ENCODE measurements around the gene CDH13.

Gene CDH13

DNA sequence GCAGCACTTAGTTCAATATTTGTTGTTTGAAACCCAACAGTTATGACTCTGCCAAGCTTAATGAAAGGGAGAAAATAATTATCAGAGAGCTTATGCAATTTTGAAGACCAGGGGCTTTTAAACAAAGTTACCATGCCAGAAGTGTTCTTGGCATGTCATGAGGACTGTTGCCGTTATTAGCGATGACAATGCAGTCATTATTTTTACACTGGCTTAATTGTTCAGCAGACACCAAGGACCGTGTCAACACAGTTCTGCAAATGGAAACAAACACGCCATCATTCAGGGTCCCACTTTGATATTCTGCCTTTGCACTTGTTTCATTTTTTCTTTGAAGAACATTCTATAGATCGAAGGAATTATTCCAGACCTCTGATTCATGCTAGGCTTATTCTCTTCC, 518.5 kb downstream of the CDH13 start:
- TF ChIP-seq, protein P1, sequence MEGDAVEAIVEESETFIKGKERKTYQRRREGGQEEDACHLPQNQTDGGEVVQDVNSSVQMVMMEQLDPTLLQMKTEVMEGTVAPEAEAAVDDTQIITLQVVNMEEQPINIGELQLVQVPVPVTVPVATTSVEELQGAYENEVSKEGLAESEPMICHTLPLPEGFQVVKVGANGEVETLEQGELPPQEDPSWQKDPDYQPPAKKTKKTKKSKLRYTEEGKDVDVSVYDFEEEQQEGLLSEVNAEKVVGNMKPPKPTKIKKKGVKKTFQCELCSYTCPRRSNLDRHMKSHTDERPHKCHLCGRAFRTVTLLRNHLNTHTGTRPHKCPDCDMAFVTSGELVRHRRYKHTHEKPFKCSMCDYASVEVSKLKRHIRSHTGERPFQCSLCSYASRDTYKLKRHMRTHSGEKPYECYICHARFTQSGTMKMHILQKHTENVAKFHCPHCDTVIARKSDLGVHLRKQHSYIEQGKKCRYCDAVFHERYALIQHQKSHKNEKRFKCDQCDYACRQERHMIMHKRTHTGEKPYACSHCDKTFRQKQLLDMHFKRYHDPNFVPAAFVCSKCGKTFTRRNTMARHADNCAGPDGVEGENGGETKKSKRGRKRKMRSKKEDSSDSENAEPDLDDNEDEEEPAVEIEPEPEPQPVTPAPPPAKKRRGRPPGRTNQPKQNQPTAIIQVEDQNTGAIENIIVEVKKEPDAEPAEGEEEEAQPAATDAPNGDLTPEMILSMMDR (conservative IDR thresholded peaks at IDR 0.05), result no peak
- TF ChIP-seq ZFX (IDR thresholded peaks at IDR 0.05), result no peak

DNA sequence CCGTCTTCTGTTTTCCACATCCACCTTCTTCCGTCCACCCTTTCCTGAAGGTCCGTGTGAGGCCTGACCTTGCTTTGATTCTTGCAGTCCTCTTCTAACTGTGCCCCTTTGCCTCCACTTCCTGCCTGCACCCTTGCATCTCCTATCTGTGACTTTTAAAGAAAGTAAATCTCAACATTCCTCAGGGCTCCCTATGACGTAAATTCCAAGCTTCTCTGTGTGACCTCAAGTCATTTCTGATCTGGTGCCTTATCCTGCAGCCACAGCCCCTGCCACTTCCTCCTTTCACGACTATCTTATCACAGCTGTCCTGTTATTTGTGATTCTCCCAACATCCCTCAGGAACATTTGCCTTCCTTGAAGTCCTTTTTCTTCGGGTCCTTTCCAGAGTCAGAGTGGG, 520.5 kb downstream of the CDH13 start:
- TF ChIP-seq, protein P1 (conservative IDR thresholded peaks at IDR 0.05), result no peak
- TF ChIP-seq ZFX (IDR thresholded peaks at IDR 0.05), result no peak

More for the DNA sequence above, 518.5 kb downstream of the CDH13 start:
- no peak overlapping the region for H3K27ac ChIP-seq

DNA sequence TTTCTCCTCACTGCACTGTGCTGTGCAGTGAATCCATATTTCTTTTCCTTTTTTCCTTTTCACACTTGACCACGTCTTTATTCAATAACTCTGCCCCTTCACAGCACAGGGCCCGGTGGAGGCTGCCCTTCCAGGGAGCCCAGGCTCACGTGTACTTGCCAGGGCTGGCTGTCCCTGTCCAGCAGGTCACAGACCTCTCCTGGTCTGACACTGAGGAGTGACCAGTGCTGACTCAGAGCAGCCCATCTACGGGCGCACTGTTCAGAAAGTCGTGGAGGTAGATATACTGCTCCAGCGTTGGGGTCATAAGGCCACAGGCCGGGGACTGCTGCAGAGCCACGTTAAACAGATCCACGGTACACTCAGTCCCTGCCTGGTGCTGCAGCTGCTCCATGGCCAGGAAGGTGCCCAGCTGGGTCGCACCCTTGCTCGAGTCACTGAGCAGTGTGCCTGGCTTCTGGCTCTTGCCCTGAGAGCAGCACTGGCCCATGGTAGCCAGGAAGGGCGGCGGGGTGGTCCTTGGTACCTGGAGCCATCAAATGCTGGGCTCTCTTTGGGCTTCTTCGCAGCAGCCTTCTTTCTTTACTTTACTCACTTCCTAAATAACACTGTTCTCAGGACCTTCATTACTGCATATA, 531.7 kb downstream of the CDH13 start:
- no peak overlapping the region for H3K27ac ChIP-seq
- TF ChIP-seq, protein P1 (conservative IDR thresholded peaks at IDR 0.05), result no peak
- no peak for TF ChIP-seq ZFX (IDR thresholded peaks at IDR 0.05)

More for the DNA sequence above, 520.5 kb downstream of the CDH13 start:
- no peak overlapping the region for H3K27ac ChIP-seq

DNA sequence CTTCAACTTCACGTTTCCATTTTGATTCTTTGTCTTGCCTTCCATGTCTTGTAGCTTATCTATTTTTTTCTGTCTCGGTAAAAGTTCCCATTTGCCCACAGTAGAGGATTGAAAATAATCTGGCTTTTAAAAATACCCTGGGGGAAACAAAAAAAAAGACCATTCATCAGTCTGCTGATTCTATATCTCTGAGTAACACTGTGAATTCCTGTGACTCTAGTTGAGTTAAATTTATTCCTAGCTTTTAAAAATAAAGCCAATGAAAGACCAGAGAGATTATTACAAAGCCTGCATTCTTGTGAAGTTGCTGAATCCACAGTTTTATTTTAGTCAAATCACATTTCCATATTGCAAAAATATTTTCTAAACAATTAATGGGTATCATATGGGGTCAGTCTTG, 532.3 kb downstream of the CDH13 start:
- TF ChIP-seq ZFX (IDR thresholded peaks at IDR 0.05), result no peak
- TF ChIP-seq, protein P1 (conservative IDR thresholded peaks at IDR 0.05), result no peak

DNA sequence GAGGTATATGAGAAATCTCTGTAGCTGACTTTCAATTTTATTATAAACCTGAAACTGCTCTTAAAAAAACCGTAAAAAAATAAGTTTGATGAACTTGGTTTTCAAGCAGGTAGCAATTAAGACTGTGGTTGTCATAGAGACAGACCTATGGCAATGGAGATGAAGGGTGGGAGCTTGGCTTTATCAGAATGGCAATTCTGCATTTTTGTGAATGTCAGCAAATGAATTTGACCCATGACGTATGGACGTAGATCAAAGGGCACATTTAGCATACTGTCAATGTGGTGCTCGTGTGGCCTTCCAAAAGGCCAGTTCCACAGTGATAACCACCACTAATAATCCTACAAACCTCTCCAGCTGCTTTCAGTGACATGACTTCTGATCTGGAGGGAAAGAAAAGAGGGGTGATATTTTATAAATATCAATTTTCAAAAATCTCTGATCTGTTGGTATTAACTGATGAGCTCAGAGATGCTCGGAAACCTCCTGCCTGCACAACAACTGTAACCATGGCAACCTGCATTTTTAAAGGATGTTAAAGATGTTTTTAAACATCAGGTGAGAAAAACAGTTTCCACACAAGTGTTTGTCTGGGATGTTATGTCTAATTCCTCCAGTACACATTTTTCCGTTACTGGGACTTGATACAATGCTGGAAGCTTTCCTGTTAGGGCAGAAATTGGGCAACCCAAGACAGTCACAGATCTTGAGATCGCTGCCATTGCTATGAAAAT, 533.7 kb downstream of the CDH13 start:
- H3K27ac ChIP-seq, result no peak overlapping the region
- TF ChIP-seq ZFX (IDR thresholded peaks at IDR 0.05), result no peak

More for the DNA sequence above, 532.3 kb downstream of the CDH13 start:
- no peak overlapping the region for H3K27ac ChIP-seq

DNA sequence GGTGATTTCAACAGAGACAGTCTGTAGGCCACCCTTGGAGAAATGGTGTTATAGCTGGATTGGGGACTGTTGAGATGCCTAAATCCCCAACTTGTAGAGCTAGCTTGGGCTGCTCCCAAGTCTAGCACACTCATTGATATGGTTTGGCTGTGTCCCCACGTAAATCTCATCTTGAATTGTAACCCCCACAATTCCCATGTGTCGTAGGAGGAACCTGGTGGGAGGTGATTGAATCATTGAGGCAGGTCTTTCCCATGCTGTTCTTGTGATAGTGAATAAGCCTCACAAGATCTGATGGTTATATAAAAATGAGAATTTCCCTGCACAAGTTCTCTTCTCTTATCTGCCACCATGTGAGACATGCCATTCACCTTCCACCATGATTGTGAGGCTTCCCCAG, 536.0 kb downstream of the CDH13 start:
- no peak for TF ChIP-seq ZFX (IDR thresholded peaks at IDR 0.05)
- TF ChIP-seq, protein P1 (conservative IDR thresholded peaks at IDR 0.05), result no peak
- H3K27ac ChIP-seq, result no peak overlapping the region

DNA sequence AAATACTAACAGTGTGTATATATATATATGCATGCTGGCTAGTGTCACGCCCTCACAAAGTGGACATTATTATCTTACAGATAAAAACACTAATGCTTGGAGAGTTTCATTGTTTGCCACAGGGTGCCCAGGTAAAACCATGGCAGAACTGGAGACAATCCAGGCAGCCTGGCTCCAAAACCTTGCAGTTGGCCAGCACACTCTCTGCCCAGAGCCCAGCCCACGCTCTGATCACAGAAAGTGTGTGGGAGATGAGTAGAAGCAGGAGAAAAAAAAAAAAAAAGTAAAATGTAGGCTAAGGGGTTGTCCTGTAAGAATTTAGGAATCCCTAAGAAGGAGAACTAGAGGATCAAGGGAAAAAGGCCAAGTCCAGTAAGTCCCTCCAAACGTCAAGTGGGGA, 538.0 kb downstream of the CDH13 start:
- H3K27ac ChIP-seq, result no peak overlapping the region
- TF ChIP-seq ZFX (IDR thresholded peaks at IDR 0.05), result no peak
- TF ChIP-seq, protein P1 (conservative IDR thresholded peaks at IDR 0.05), result no peak
